ENCODE results near the gene HRCT1. TPM values are rescaled to one million over a fixed set of nuclear protein-coding genes. Genes with fewer than 3 reads are reported as not detected.
A peak's percentile ranks its signal among the peaks of the same experiment; 100 is the strongest.

Gene HRCT1
- not detected for total RNA-seq

GRCh38 chr9:35905912-35906679 lies at the start of gene HRCT1:
Gene HRCT1 (plus strand): TSS chr9:35906202. CDS start chr9:35906288, 86 bp downstream.
- Mint-ChIP-seq H3K27ac (no peak within 1 kb of the TSS), H3K4me3 (no peak within 1 kb of the TSS), H3K4me1 (peaks cover 19% of the 10 kb centered on the region), H3K36me3 (no peaks in the 10 kb centered on the region), H3K27me3 (peaks cover 6% of the 10 kb centered on the region), H3K9me3 (no peaks in the 10 kb centered on the region)
- POLR2A ChIA-PET, result no interaction called here
- DNase-seq (no peak), ATAC-seq (ENCODE audit: low read depth) (no peak)

GRCh38 chr9:35856206-35856605 lies 49.8 kb upstream of the HRCT1 start:
- no peaks in the 10 kb centered on the region for H3K4me1 Mint-ChIP-seq
- peaks cover 3% of the 10 kb centered on the region for H3K27me3 Mint-ChIP-seq
- H3K9me3 Mint-ChIP-seq, result no peaks in the 10 kb centered on the region
- ATAC-seq (ENCODE audit: low read depth), result no peak
- POLR2A ChIA-PET, result no interaction called here
- H3K27ac Mint-ChIP-seq, result no peak overlapping the region
- no peak for DNase-seq
- H3K4me3 Mint-ChIP-seq, result no peak overlapping the region
- H3K36me3 Mint-ChIP-seq, result no peaks in the 10 kb centered on the region

- no peaks in the 10 kb centered on the region for H3K4me1 Mint-ChIP-seq
- H3K9me3 Mint-ChIP-seq, result no peaks in the 10 kb centered on the region
- DNase-seq (no peak), ATAC-seq (ENCODE audit: low read depth) (no peak)
- peaks cover 9% of the 10 kb centered on the region for H3K27me3 Mint-ChIP-seq
- H3K36me3 Mint-ChIP-seq, result no peaks in the 10 kb centered on the region
- POLR2A ChIA-PET, result no interaction called here
- H3K27ac Mint-ChIP-seq, result no peak overlapping the region
- no peak overlapping the region for H3K4me3 Mint-ChIP-seq
Observed at GRCh38 chr9:35856882-35857281, 49.1 kb upstream of the HRCT1 start.

- no peak overlapping the region for H3K4me3 Mint-ChIP-seq
- H3K4me1 Mint-ChIP-seq, result no peaks in the 10 kb centered on the region
- ATAC-seq (ENCODE audit: low read depth) (no peak), DNase-seq (no peak)
- H3K27me3 Mint-ChIP-seq, result peaks cover 14% of the 10 kb centered on the region
- no peaks in the 10 kb centered on the region for H3K36me3 Mint-ChIP-seq
- no peak overlapping the region for H3K27ac Mint-ChIP-seq
- POLR2A ChIA-PET, result interaction anchor here (0.6 to 0.7 kb wide), 2 partner anchors 52 to 97 kb away, joined by 3 read pairs; no protein-coding TSS in a partner anchor
- H3K9me3 Mint-ChIP-seq, result no peaks in the 10 kb centered on the region
Observed at GRCh38 chr9:35858458-35858857, 47.5 kb upstream of the HRCT1 start.

GRCh38 chr9:35859310-35859989 lies 46.6 kb upstream of the HRCT1 start:
- ATAC-seq (ENCODE audit: low read depth) (no peak), DNase-seq (no peak)
- peaks cover 14% of the 10 kb centered on the region for H3K27me3 Mint-ChIP-seq
- H3K27ac Mint-ChIP-seq, result no peak overlapping the region
- no peaks in the 10 kb centered on the region for H3K36me3 Mint-ChIP-seq
- H3K4me1 Mint-ChIP-seq, result no peaks in the 10 kb centered on the region
- no peak overlapping the region for H3K4me3 Mint-ChIP-seq
- POLR2A ChIA-PET, result no interaction called here
- H3K9me3 Mint-ChIP-seq, result no peaks in the 10 kb centered on the region

- no peak overlapping the region for H3K4me3 Mint-ChIP-seq
- no peaks in the 10 kb centered on the region for H3K9me3 Mint-ChIP-seq
- H3K27ac Mint-ChIP-seq, result no peak overlapping the region
- DNase-seq (no peak), ATAC-seq (ENCODE audit: low read depth) (no peak)
- H3K27me3 Mint-ChIP-seq, result peaks cover 14% of the 10 kb centered on the region
- no peaks in the 10 kb centered on the region for H3K4me1 Mint-ChIP-seq
- POLR2A ChIA-PET, result no interaction called here
- no peaks in the 10 kb centered on the region for H3K36me3 Mint-ChIP-seq
Observed at GRCh38 chr9:35859990-35860339, 46.0 kb upstream of the HRCT1 start.

GRCh38 chr9:35861161-35861897 lies 44.7 kb upstream of the HRCT1 start:
- Mint-ChIP-seq H3K36me3 (no peaks in the 10 kb centered on the region), H3K4me1 (no peaks in the 10 kb centered on the region)

GRCh38 chr9:35862328-35862727 lies 43.7 kb upstream of the HRCT1 start:
- no peaks in the 10 kb centered on the region for H3K9me3 Mint-ChIP-seq
- no peaks in the 10 kb centered on the region for H3K4me1 Mint-ChIP-seq
- DNase-seq (no peak), ATAC-seq (ENCODE audit: low read depth) (no peak)
- H3K27me3 Mint-ChIP-seq, result peaks cover 18% of the 10 kb centered on the region
- POLR2A ChIA-PET, result no interaction called here
- no peak overlapping the region for H3K27ac Mint-ChIP-seq
- no peak overlapping the region for H3K4me3 Mint-ChIP-seq
- H3K36me3 Mint-ChIP-seq, result no peaks in the 10 kb centered on the region

More at GRCh38 chr9:35861161-35861897, 44.7 kb upstream of the HRCT1 start:
- H3K9me3 Mint-ChIP-seq, result no peaks in the 10 kb centered on the region
- no peak overlapping the region for H3K4me3 Mint-ChIP-seq
- ATAC-seq (ENCODE audit: low read depth), result no peak
- DNase-seq, result no peak
- POLR2A ChIA-PET, result no interaction called here
- peaks cover 18% of the 10 kb centered on the region for H3K27me3 Mint-ChIP-seq
- H3K27ac Mint-ChIP-seq, result no peak overlapping the region

GRCh38 chr9:35863583-35863982 lies 42.4 kb upstream of the HRCT1 start:
- peaks cover 18% of the 10 kb centered on the region for H3K27me3 Mint-ChIP-seq
- DNase-seq (no peak), ATAC-seq (ENCODE audit: low read depth) (no peak)
- no peaks in the 10 kb centered on the region for H3K36me3 Mint-ChIP-seq
- H3K9me3 Mint-ChIP-seq, result no peaks in the 10 kb centered on the region
- no peak overlapping the region for H3K4me3 Mint-ChIP-seq
- POLR2A ChIA-PET, result interaction anchor here (0.5 kb wide), 1 partner anchor 268 kb away, joined by 3 read pairs; no protein-coding TSS in a partner anchor
- H3K4me1 Mint-ChIP-seq, result peaks cover under 1% of the 10 kb centered on the region
- no peak overlapping the region for H3K27ac Mint-ChIP-seq

GRCh38 chr9:35864695-35865255 lies 41.2 kb upstream of the HRCT1 start:
- no peak for ATAC-seq (ENCODE audit: low read depth)
- H3K27ac Mint-ChIP-seq, result no peak overlapping the region
- POLR2A ChIA-PET, result no interaction called here
- no peak for DNase-seq
- no peaks in the 10 kb centered on the region for H3K36me3 Mint-ChIP-seq
- peaks cover 18% of the 10 kb centered on the region for H3K27me3 Mint-ChIP-seq
- peaks cover 2% of the 10 kb centered on the region for H3K4me1 Mint-ChIP-seq
- H3K9me3 Mint-ChIP-seq, result no peaks in the 10 kb centered on the region
- no peak overlapping the region for H3K4me3 Mint-ChIP-seq

- Mint-ChIP-seq H3K27ac (no peak overlapping the region), H3K36me3 (no peaks in the 10 kb centered on the region), H3K4me1 (peaks cover 4% of the 10 kb centered on the region), H3K27me3 (peaks cover 9% of the 10 kb centered on the region), H3K4me3 (no peak overlapping the region), H3K9me3 (no peaks in the 10 kb centered on the region)
- DNase-seq, result no peak
- ATAC-seq (ENCODE audit: low read depth), result no peak
- POLR2A ChIA-PET, result no interaction called here
Observed at GRCh38 chr9:35867538-35867937, 38.5 kb upstream of the HRCT1 start.

- POLR2A ChIA-PET, result no interaction called here
- Mint-ChIP-seq H3K9me3 (no peaks in the 10 kb centered on the region), H3K36me3 (no peaks in the 10 kb centered on the region), H3K4me3 (no peak overlapping the region), H3K27me3 (peaks cover 6% of the 10 kb centered on the region), H3K4me1 (peaks cover 4% of the 10 kb centered on the region), H3K27ac (no peak overlapping the region)
- ATAC-seq (ENCODE audit: low read depth) (no peak), DNase-seq (no peak)
Observed at GRCh38 chr9:35868933-35869332, 37.1 kb upstream of the HRCT1 start.

GRCh38 chr9:35869621-35870216 lies 36.3 kb upstream of the HRCT1 start:
- H3K4me3 Mint-ChIP-seq, result no peak overlapping the region
- no peak for ATAC-seq (ENCODE audit: low read depth)
- H3K27ac Mint-ChIP-seq, result peak overlapping the region; percentile 54
- peaks cover 4% of the 10 kb centered on the region for H3K4me1 Mint-ChIP-seq
- no peaks in the 10 kb centered on the region for H3K9me3 Mint-ChIP-seq
- DNase-seq, result no peak
- no peaks in the 10 kb centered on the region for H3K36me3 Mint-ChIP-seq
- POLR2A ChIA-PET, result no interaction called here
- H3K27me3 Mint-ChIP-seq, result peaks cover 7% of the 10 kb centered on the region

Measured in activated naive CD8-positive, alpha-beta T cell treated with anti-CD3 and anti-CD28 coated beads, Interleukin-2, amount 10 ng/mL, durations not matched to agents 7 days and 5 days (primary cell).